Stomach (tissue), 9 donors: ENCODE measurements around the gene ZNF689. TPM values are rescaled to one million over a fixed set of nuclear protein-coding genes. Genes with fewer than 3 reads are reported as not detected.

Source experiments
- DNase-seq, 2 donors: peaks; one replicate each; pipeline versions ENCODE4 v3.0.0 to v3.0.0-alpha.2; 2013 to 2019
- H3K27ac ChIP-seq, 5 donors: fragments of 200-600 bp in 4 of 5; sonication (generic) in 4 of 5; one replicate each; pipeline ENCODE4 v1.5.1; 2013 to 2019; ENCODE audit warnings: mild to moderate bottlenecking in 1 of 5, moderate library complexity in 1 of 5
- H3K27me3 ChIP-seq, 3 donors: fragments of 200-600 bp; sonication (generic); one replicate each; pipeline ENCODE4 v1.5.1; 2017 to 2019; ENCODE audit warnings: mixed run types in 1 of 3
- H3K36me3 ChIP-seq, 4 donors: fragments of 200-600 bp; sonication (generic); 1 replicate in 3 of 4; 2 replicates in 1 of 4; pipeline ENCODE4 v1.5.1; 2016 to 2019
- H3K4me1 ChIP-seq, 4 donors: fragments of 200-600 bp; sonication (generic); one replicate each; pipeline ENCODE4 v1.5.1; 2016 to 2019
- H3K4me3 ChIP-seq, 4 donors: fragments of 200-600 bp; sonication (generic) in 3 of 4; one replicate each; pipeline ENCODE4 v1.5.1; 2016 to 2019; ENCODE audit warnings: mild to moderate bottlenecking in 1 of 4
- H3K9me3 ChIP-seq, 4 donors: fragments of 200-600 bp; sonication (generic); one replicate each; pipeline ENCODE4 v1.5.1; 2016 to 2019
- CTCF ChIP-seq, 7 experiments: fragments of 450-650 bp in 4 of 7; fragments of 200-600 bp in 3 of 7; sonication (generic) in 3 of 7; IDR thresholded peaks; one replicate each; pipeline ENCODE4 v1.5.1; 2016 to 2019; ENCODE audit warnings: antibody characterized with exemption in 7 of 7, control low read depth in 2 of 7, mild to moderate bottlenecking in 1 of 7
- EP300 ChIP-seq: sonication (generic); formaldehyde crosslinking; IDR thresholded peaks from one replicate; pipeline ENCODE4 v1.6.1; 2017; ENCODE audit warnings: antibody characterized with exemption
- POLR2A ChIP-seq, 4 donors: fragments of 450-650 bp; IDR thresholded peaks; one replicate each; pipeline ENCODE4 v1.6.1; 2016; ENCODE audit warnings: antibody characterized with exemption in 4 of 4, control low read depth in 2 of 4, mild to moderate bottlenecking in 1 of 4, moderate library complexity in 1 of 4
- POLR2AphosphoS5 ChIP-seq, 3 donors: sonication (generic); formaldehyde crosslinking; IDR thresholded peaks; one replicate each; pipeline ENCODE4 v1.6.1; 2016; ENCODE audit warnings: antibody characterized with exemption in 3 of 3
- WGBS, 5 donors: extraction: QIAGEN DNeasy Blood & Tissue Kit in 3 of 5; methylation state at CpG; one replicate each; pipeline versions ENCODE4 v1.1.5 to v1.1.7; 2013 to 2018; 5-methylcytosine and 5-hydroxymethylcytosine counted together
- intact Hi-C: fragments of 100-400 bp; cut with DNase I; formaldehyde crosslinking; loops from one replicate; pipeline ENCODE4 v1.15.1; 2023; ENCODE audit warnings: low total_unique reads
- polyA plus RNA-seq, 3 donors: library from polyadenylated mRNA; stranded (reverse); fragments of 200-250 nt; gene quantifications; one replicate each; pipeline ENCODE4 v1.2.3, GENCODE V29; 2013
- total RNA-seq, 5 donors: library from RNA; depleted of rRNA; stranded (reverse); fragments of >200 nt; gene quantifications; one replicate each; pipeline versions ENCODE4 v1.1.0 to v1.2.3, GENCODE V29; 2014 to 2016
- donor health status: healthy with polysubstance abuse.
- donor health status: Bipolar disorder and iron deficiency.
- donor health status: healthy.

ZNF689 gene
- total and polyA plus RNA-seq, 8 donors = 0.58 to 86.4 (median 4.1) TPM

- H3K9me3 ChIP-seq = no peaks in the 10 kb centered on the region
- H3K4me3 ChIP-seq = peak within 1 kb of the TSS; percentile 64 to 81 (median 79)
- H3K4me1 ChIP-seq = peaks cover 19 to 58% (median 25%) of the 10 kb centered on the region in 4 donors
- peak within 1 kb of the TSS; percentile 92 to 99 (median 96) for H3K27ac ChIP-seq
- TF ChIP-seq CTCF (IDR thresholded peaks at IDR 0.05) = no peak
- TF ChIP-seq POLR2A (IDR thresholded peaks at IDR 0.05) = no peak
- TF ChIP-seq POLR2AphosphoS5 (IDR thresholded peaks at IDR 0.05) = peak; percentile 62 to 85 (median 75)
- TF ChIP-seq EP300 = no peak
- H3K27me3 ChIP-seq = no peaks in the 10 kb centered on the region
- DNase-seq = peak; percentile 94 to 99
- intact Hi-C loops = no loop called here
- 0 to 1% (median 0%) methylated on average over 40 to 67 of the region's 67 CpGs for WGBS, 5 donors
- H3K36me3 ChIP-seq = peaks cover under 1 to 5% (median 4%) of the 10 kb centered on the region in 4 donors
Measured at GRCh38 chr16:30571445-30572322, 38.5 kb downstream of the ZNF689 start, which contains the start of gene ZNF688. Gene ZNF688, minus strand, starts transcription at chr16:30571714. Its CDS starts 85 bp downstream, at chr16:30571629.

- intact Hi-C loops = no loop called here
- TF ChIP-seq POLR2A (IDR thresholded peaks at IDR 0.05) (no peak), POLR2AphosphoS5 (IDR thresholded peaks at IDR 0.05) (no peak), EP300 (no peak), CTCF (IDR thresholded peaks at IDR 0.05) (no peak)
- peaks cover 19 to 58% (median 25%) of the 10 kb centered on the region in 4 donors for H3K4me1 ChIP-seq
- peaks cover 0 to 5% (median 2%) of the 10 kb centered on the region in 4 donors for H3K36me3 ChIP-seq
- peak overlapping the region; percentile 92 to 99 (median 96) for H3K27ac ChIP-seq
- peak overlapping the region; percentile 64 to 81 (median 79) for H3K4me3 ChIP-seq
- no peaks in the 10 kb centered on the region for H3K27me3 ChIP-seq
- peak; percentile 28 to 70 for DNase-seq
- no peaks in the 10 kb centered on the region for H3K9me3 ChIP-seq
- WGBS, 5 donors = 6 to 23% (median 7%) methylated on average over 7 to 22 of the region's 22 CpGs
Measured at GRCh38 chr16:30570636-30571444, 39.3 kb downstream of the ZNF689 start.

GRCh38 chr16:30569746-30570635, 40.2 kb downstream of the ZNF689 start:
- Histone ChIP-seq H3K9me3 (no peaks in the 10 kb centered on the region), H3K4me3 (peak overlapping the region in 3 of 4 donors; percentile 77 to 81 (median 81)), H3K4me1 (peaks cover 19 to 53% (median 25%) of the 10 kb centered on the region in 4 donors), H3K27ac (peak overlapping the region in 4 of 5 donors; percentile 92 to 99 (median 96)), H3K36me3 (peaks cover 0 to 5% (median 2%) of the 10 kb centered on the region in 4 donors), H3K27me3 (no peaks in the 10 kb centered on the region)
- WGBS, 5 donors = 76 to 88% (median 86%) methylated on average over 11 to 44 of the region's 44 CpGs
- DNase-seq = no peak
- intact Hi-C loops = loop anchor here (10.0 kb wide), 1 partner anchor 85 kb away; the partner anchor contains the start of genes FBRS and PRR14
- no peak for TF ChIP-seq EP300
- no peak for TF ChIP-seq CTCF (IDR thresholded peaks at IDR 0.05)
- no peak for TF ChIP-seq POLR2AphosphoS5 (IDR thresholded peaks at IDR 0.05)
- no peak for TF ChIP-seq POLR2A (IDR thresholded peaks at IDR 0.05)
